HCT116 (cell line): ENCODE measurements around the gene OR2S2.
"Not testable (repeated sequence)": the region's sequence is repeated elsewhere in the genome, so short reads cannot be mapped to it uniquely, and the experiment has no call there.

Experiments used
- CTCF ChIP-seq, 3 experiments: fragments of 200-600 bp in 1 of 3; sonication (generic) in 1 of 3; IDR thresholded peaks in 2 of 3; conservative IDR thresholded peaks in 1 of 3; 2 replicates each; pipeline ENCODE4 v1.5.1; 2012 to 2017; ENCODE audit warnings: low read depth in 2 of 3, low read length in 2 of 3, antibody characterized with exemption in 1 of 3, borderline replicate concordance in 1 of 3, control low read depth in 1 of 3, mild to moderate bottlenecking in 1 of 3, mixed read lengths in 1 of 3, mixed run types in 1 of 3, moderate library complexity in 1 of 3; ENCODE audit not compliant: insufficient read depth in 1 of 3
- EZH2 ChIP-seq: fragments of 200-600 bp; sonication (generic); IDR thresholded peaks from 2 replicates; pipeline ENCODE4 v1.6.1; 2017; ENCODE audit warnings: antibody characterized with exemption, mixed run types
- JUND ChIP-seq: IDR thresholded peaks from 2 replicates; pipeline ENCODE4 v1.6.1; 2012
- MAX ChIP-seq: IDR thresholded peaks from 2 replicates; pipeline ENCODE4 v1.6.1; 2012
- POLR2A ChIP-seq: IDR thresholded peaks from 2 replicates; pipeline ENCODE4 v1.7.0; 2011; ENCODE audit warnings: borderline replicate concordance; ENCODE audit not compliant: insufficient read depth, insufficient read length; ENCODE audit errors: extremely low read depth
- POLR2AphosphoS5 ChIP-seq: IDR thresholded peaks from 2 replicates; pipeline ENCODE4 v1.6.1; 2011; ENCODE audit warnings: mild to moderate bottlenecking, low read depth, low read length, moderate library complexity
- RAD21 ChIP-seq: IDR thresholded peaks from 2 replicates; pipeline ENCODE4 v1.6.1; 2012; ENCODE audit warnings: low read depth, mild to moderate bottlenecking
- SP1 ChIP-seq: IDR thresholded peaks from 2 replicates; pipeline ENCODE4 v1.6.1; 2012; ENCODE audit warnings: low read depth
- ZBTB33 ChIP-seq: IDR thresholded peaks from 2 replicates; pipeline ENCODE4 v1.6.1; 2011; ENCODE audit warnings: mild to moderate bottlenecking, low read length, moderate library complexity; ENCODE audit not compliant: insufficient replicate concordance; ENCODE audit errors: extremely low read depth

- not testable (repeated sequence) for TF ChIP-seq RAD21; POLR2AphosphoS5; MAX; CTCF (IDR thresholded peaks at IDR 0.05 in 2 of 3, conservative IDR thresholded peaks at IDR 0.05 in 1 of 3; ENCODE audit: borderline replicate concordance in 1 of 3, insufficient read depth in 1 of 3, low read depth in 2 of 3, low read length in 2 of 3); JUND; POLR2A; SP1; EZH2; ZBTB33
Measured at GRCh38 chr9:35997016-35997415, 39.1 kb upstream of the OR2S2 start.
